ENCODE results near the gene BLMH. TPM values are rescaled to one million over a fixed set of nuclear protein-coding genes. Genes with fewer than 3 reads are reported as not detected.

Gene BLMH
- total and polyA plus RNA-seq, 10 of the 15 experiments (the other 5 are each of a cell fraction or from before 2014, with no cell fraction given) = 16.1 to 63.9 (median 54.0) TPM

DNA sequence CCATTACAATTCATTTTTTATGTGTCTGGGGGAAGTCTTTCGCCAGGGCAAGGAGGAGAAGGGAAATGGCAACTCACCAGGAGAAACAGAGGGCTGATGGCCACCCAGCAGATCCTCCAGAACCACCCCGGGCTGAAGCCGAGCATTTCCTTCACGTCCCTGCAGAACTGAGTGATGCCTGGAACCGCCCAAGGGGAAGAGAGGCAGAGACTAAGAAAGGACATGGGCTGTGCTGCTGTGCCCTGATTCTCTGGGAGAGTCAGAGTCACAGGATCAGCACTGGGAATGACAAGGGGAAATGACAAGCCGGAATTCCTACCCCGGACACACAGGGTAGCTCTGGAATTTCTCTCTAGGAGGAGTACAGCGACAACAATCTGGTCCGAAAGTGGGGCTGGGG is 84.1 kb downstream of the BLMH start:
- Histone ChIP-seq H3K9me3 (replicated peaks; ENCODE audit: control insufficient read depth, insufficient read depth, low read length) (no peaks in the 10 kb centered on the region), H2AFZ (ENCODE audit: control insufficient read depth, low read depth, low read length) (no peak overlapping the region; the same call in 1 of the 2 replicates), H3K79me2 (ENCODE audit: control insufficient read depth, insufficient read depth, low read length) (no peaks in the 10 kb centered on the region; the same call in 1 of the 2 replicates), H3K36me3 (ENCODE audit: control insufficient read depth in 2 of 2, insufficient read depth in 2 of 2, low read length in 1 of 2) (no peaks in the 10 kb centered on the region), H3K9ac (ENCODE audit: control insufficient read depth, insufficient read depth, low read length) (no peak overlapping the region), H3K4me1 (ENCODE audit: control insufficient read depth, insufficient read depth, low read length) (peaks cover 34% of the 10 kb centered on the region), H3K4me3 (peak overlapping the region; percentile 1; the same call in 1 of the 2 replicates), H3K4me2 (ENCODE audit: control insufficient read depth, insufficient read depth) (peak overlapping the region; percentile 80), H3K27me3 (replicated peaks in 1 of 2; ENCODE audit: control insufficient read depth in 2 of 2, insufficient read depth in 2 of 2, low read length in 1 of 2) (no peaks in the 10 kb centered on the region), H4K20me1 (ENCODE audit: control insufficient read depth, insufficient read depth) (no peaks in the 10 kb centered on the region), H3K27ac (ENCODE audit: control insufficient read depth, insufficient read depth) (peak overlapping the region; percentile 47)
- FAIRE-seq = no peak
- BruUV-seq (replicated peaks) = no TSS peak
- TF ChIP-seq, protein P1, sequence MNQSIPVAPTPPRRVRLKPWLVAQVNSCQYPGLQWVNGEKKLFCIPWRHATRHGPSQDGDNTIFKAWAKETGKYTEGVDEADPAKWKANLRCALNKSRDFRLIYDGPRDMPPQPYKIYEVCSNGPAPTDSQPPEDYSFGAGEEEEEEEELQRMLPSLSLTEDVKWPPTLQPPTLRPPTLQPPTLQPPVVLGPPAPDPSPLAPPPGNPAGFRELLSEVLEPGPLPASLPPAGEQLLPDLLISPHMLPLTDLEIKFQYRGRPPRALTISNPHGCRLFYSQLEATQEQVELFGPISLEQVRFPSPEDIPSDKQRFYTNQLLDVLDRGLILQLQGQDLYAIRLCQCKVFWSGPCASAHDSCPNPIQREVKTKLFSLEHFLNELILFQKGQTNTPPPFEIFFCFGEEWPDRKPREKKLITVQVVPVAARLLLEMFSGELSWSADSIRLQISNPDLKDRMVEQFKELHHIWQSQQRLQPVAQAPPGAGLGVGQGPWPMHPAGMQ (IDR thresholded peaks at IDR 0.05; ENCODE audit: borderline replicate concordance) = no peak
- ChIA-PET CTCF (interaction anchor here (0.6 to 1.2 kb wide), 3 partner anchors 103 to 130 kb away, joined by 3 to 5 read pairs (median 3); no protein-coding TSS in a partner anchor), POLR2A (no interaction called here), RAD21 (ENCODE audit: unreplicated experiment) (no interaction called here), SMC1A (ENCODE audit: uncharacterized antibody, unreplicated experiment) (interaction anchor here (0.8 to 1.7 kb wide), 3 partner anchors 29 to 81 kb away, joined by 3 to 4 read pairs (median 3); no protein-coding TSS in a partner anchor)
- WGBS (ENCODE audit: insufficient coverage, insufficient replicate concordance, low lambda C conversion rate, missing lambda C conversion rate) = 85% methylated on average over 9 of the region's 9 CpGs
- intact Hi-C loops (cut with micrococcal nuclease; ENCODE audit: unreplicated experiment) = no loop called here
- DNase-seq (ENCODE audit: low read depth, low spot score) = no peak
- no peak for ATAC-seq
- in situ Hi-C loops (cut with MboI) = no loop called here

DNA sequence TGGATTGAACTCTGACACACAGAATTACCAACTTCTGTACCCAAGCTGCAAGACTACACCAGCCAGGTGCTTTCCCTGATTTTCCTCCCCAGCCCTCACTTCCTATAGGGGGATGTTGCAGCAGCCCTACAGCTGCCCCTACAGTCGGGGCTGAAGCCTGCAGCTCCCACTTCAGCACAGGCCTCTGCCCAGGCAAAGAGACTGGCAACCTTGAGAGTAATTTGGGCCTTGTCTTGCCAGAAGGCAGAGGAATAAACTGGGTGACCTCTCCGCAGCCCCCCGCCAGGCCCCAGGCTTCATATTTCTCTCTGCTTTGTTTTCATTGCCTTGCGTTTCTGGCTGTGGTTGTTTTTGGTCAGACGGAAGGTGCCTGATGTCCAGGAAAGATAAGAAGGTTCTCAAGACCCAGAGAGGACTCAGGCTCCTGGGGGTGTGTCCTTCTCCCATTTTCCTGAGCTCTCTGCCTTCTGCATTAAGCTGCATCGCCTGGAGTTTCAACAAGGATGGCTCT is 88.2 kb downstream of the BLMH start:
- ATAC-seq (peak; percentile 87), DNase-seq (ENCODE audit: low read depth, low spot score) (no peak), FAIRE-seq (no peak)
- no peak for TF ChIP-seq FOS (IDR thresholded peaks at IDR 0.05; ENCODE audit: borderline replicate concordance, extremely low read depth, insufficient read length)
- TF ChIP-seq SMC3 (IDR thresholded peaks at IDR 0.05; ENCODE audit: borderline replicate concordance, low read length) = peak; percentile 37; the same call in 1 of the 2 replicates
- peak; percentile 40; the same call in 1 of the 2 replicates for TF ChIP-seq RAD21 (IDR thresholded peaks at IDR 0.05; ENCODE audit: insufficient read depth, low read depth, low read length)
- no peak for TF ChIP-seq SREBF1 (IDR thresholded peaks at IDR 0.05; ENCODE audit: low read length)
- TF ChIP-seq, protein P2, sequence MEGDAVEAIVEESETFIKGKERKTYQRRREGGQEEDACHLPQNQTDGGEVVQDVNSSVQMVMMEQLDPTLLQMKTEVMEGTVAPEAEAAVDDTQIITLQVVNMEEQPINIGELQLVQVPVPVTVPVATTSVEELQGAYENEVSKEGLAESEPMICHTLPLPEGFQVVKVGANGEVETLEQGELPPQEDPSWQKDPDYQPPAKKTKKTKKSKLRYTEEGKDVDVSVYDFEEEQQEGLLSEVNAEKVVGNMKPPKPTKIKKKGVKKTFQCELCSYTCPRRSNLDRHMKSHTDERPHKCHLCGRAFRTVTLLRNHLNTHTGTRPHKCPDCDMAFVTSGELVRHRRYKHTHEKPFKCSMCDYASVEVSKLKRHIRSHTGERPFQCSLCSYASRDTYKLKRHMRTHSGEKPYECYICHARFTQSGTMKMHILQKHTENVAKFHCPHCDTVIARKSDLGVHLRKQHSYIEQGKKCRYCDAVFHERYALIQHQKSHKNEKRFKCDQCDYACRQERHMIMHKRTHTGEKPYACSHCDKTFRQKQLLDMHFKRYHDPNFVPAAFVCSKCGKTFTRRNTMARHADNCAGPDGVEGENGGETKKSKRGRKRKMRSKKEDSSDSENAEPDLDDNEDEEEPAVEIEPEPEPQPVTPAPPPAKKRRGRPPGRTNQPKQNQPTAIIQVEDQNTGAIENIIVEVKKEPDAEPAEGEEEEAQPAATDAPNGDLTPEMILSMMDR (IDR thresholded peaks at IDR 0.05 in 2 of 3, conservative IDR thresholded peaks at IDR 0.05 in 1 of 3; ENCODE audit: control insufficient read depth in 2 of 3, extremely low read depth in 1 of 3, insufficient read depth in 1 of 3, low read depth in 3 of 3, low read length in 3 of 3) = peak; percentile 33 to 41 (median 40); a peak in 5 of 6 replicates
- ChIA-PET SMC1A (ENCODE audit: uncharacterized antibody, unreplicated experiment) (interaction anchor here (1.0 to 3.2 kb wide), 12 partner anchors 9 to 133 kb away, joined by 3 to 25 read pairs (median 4); no protein-coding TSS in a partner anchor), POLR2A (interaction anchor here (1.0 to 1.2 kb wide), 3 partner anchors 16 to 37 kb away, joined by 3 read pairs; no protein-coding TSS in a partner anchor), CTCF (interaction anchor here (0.8 to 4.2 kb wide), 11 partner anchors 9 to 273 kb away, joined by 3 to 33 read pairs (median 4); partner anchors contain the start of gene SLC6A4), RAD21 (ENCODE audit: unreplicated experiment) (interaction anchor here (1.5 to 4.1 kb wide), 4 partner anchors 73 to 120 kb away, joined by 3 to 22 read pairs (median 10); no protein-coding TSS in a partner anchor)
- intact Hi-C loops (cut with micrococcal nuclease; ENCODE audit: unreplicated experiment) = no loop called here
- Histone ChIP-seq H3K4me2 (ENCODE audit: control insufficient read depth, insufficient read depth) (no peak overlapping the region), H3K27ac (ENCODE audit: control insufficient read depth, insufficient read depth) (no peak overlapping the region), H3K4me1 (ENCODE audit: control insufficient read depth, insufficient read depth, low read length) (peaks cover 16% of the 10 kb centered on the region), H3K27me3 (replicated peaks in 1 of 2; ENCODE audit: control insufficient read depth in 2 of 2, insufficient read depth in 2 of 2, low read length in 1 of 2) (no peaks in the 10 kb centered on the region), H3K4me3 (no peak overlapping the region), H4K20me1 (ENCODE audit: control insufficient read depth, insufficient read depth) (no peaks in the 10 kb centered on the region), H3K79me2 (ENCODE audit: control insufficient read depth, insufficient read depth, low read length) (no peaks in the 10 kb centered on the region), H3K9ac (ENCODE audit: control insufficient read depth, insufficient read depth, low read length) (no peak overlapping the region), H3K9me3 (replicated peaks; ENCODE audit: control insufficient read depth, insufficient read depth, low read length) (no peaks in the 10 kb centered on the region), H3K36me3 (ENCODE audit: control insufficient read depth in 2 of 2, insufficient read depth in 2 of 2, low read length in 1 of 2) (no peaks in the 10 kb centered on the region), H2AFZ (ENCODE audit: control insufficient read depth, low read depth, low read length) (no peak overlapping the region)
- in situ Hi-C loops (cut with MboI) = no loop called here
- no TSS peak for BruUV-seq (replicated peaks)
- WGBS (ENCODE audit: insufficient coverage, insufficient replicate concordance, low lambda C conversion rate, missing lambda C conversion rate) = 86% methylated on average over 6 of the region's 6 CpGs

All from GM12878 (cell line).